ENCODE results near the gene TBX2.
"Not testable (repeated sequence)": the region's sequence is repeated elsewhere in the genome, so short reads cannot be mapped to it uniquely, and the experiment has no call there.

Gene TBX2

GRCh38 chr17:61399131-61400065, at the start of gene TBX2:
TSS of gene TBX2 (plus strand) at chr17:61399843. CDS start at chr17:61400177, 334 bp downstream.
- peak; percentile 76 for DNase-seq

- no peak for DNase-seq
These were observed 47.8 kb upstream of the TBX2 start for GRCh38 chr17:61351745-61352407.

GRCh38 chr17:61352408-61352770, 47.3 kb upstream of the TBX2 start:
- DNase-seq = no peak

- DNase-seq = no peak
These were observed 46.7 kb upstream of the TBX2 start for GRCh38 chr17:61352781-61353491.

- no peak for DNase-seq
These were observed 46.0 kb upstream of the TBX2 start for GRCh38 chr17:61353615-61354014.

GRCh38 chr17:61354895-61355874, 44.5 kb upstream of the TBX2 start:
- no peak for DNase-seq

- DNase-seq = not testable (repeated sequence)
These were observed 42.6 kb upstream of the TBX2 start for GRCh38 chr17:61357061-61357460.

- not testable (repeated sequence) for DNase-seq
These were observed 40.1 kb upstream of the TBX2 start for GRCh38 chr17:61359513-61359912.

GRCh38 chr17:61360318-61360943, 39.2 kb upstream of the TBX2 start:
- DNase-seq = no peak

- DNase-seq = no peak
These were observed 38.6 kb upstream of the TBX2 start for GRCh38 chr17:61361084-61361483.

- no peak for DNase-seq
These were observed 37.2 kb upstream of the TBX2 start for GRCh38 chr17:61362396-61362795.

GRCh38 chr17:61362852-61363600, 36.6 kb upstream of the TBX2 start:
- DNase-seq = no peak

- DNase-seq = no peak
These were observed 35.8 kb upstream of the TBX2 start for GRCh38 chr17:61363601-61364462.

GRCh38 chr17:61364463-61364846, 35.2 kb upstream of the TBX2 start:
- no peak for DNase-seq

- no peak for DNase-seq
These were observed 33.4 kb upstream of the TBX2 start for GRCh38 chr17:61366076-61366714.

- no peak for DNase-seq
These were observed 32.8 kb upstream of the TBX2 start for GRCh38 chr17:61366715-61367413.

GRCh38 chr17:61368049-61368831, 31.4 kb upstream of the TBX2 start:
- no peak for DNase-seq

- no peak for DNase-seq
These were observed 30.7 kb upstream of the TBX2 start for GRCh38 chr17:61368832-61369450.

Measured in kidney glomerular epithelial cell (primary cell).